Osteoblast (primary cell): Measurements from ENCODE around the gene FAM50A. TPM values are rescaled to one million over a fixed set of nuclear protein-coding genes. Genes with fewer than 3 reads are reported as not detected.

Source experiments
- DNase-seq: peaks from one replicate; pipeline ENCODE4 v3.0.0; 2011; ENCODE audit warnings: low spot score, mixed read lengths; ENCODE audit not compliant: insufficient read length; ENCODE audit errors: missing footprints
- H2AFZ ChIP-seq: 2 replicates; pipeline ENCODE4 v1.6.0; 2011; ENCODE audit warnings: mild to moderate bottlenecking, low read length
- H3K27ac ChIP-seq: 2 replicates; pipeline ENCODE4 v1.5.1; 2011; ENCODE audit warnings: mild to moderate bottlenecking, low read depth, low read length, moderate library complexity
- H3K27me3 ChIP-seq: 2 replicates; pipeline ENCODE4 v1.6.0; 2012; ENCODE audit warnings: mild to moderate bottlenecking, control low read depth, inconsistent platforms, low read length, moderate library complexity; ENCODE audit not compliant: insufficient read depth
- H3K36me3 ChIP-seq: 2 replicates; pipeline ENCODE4 v1.5.1; 2011; ENCODE audit warnings: mild to moderate bottlenecking, low read length, control low read depth, moderate library complexity; ENCODE audit not compliant: insufficient read depth
- H3K4me1 ChIP-seq: 2 replicates; pipeline ENCODE4 v1.5.1; 2011; ENCODE audit warnings: mild to moderate bottlenecking, low read length, control low read depth, moderate library complexity; ENCODE audit not compliant: insufficient read depth
- H3K4me2 ChIP-seq: 2 replicates; pipeline ENCODE4 v1.6.0; 2011; ENCODE audit warnings: mild to moderate bottlenecking, low read length; ENCODE audit not compliant: insufficient read depth
- H3K4me3 ChIP-seq: fragments of 200-600 bp; sonication (generic); 3 replicates; pipeline ENCODE4 v1.5.1; 2012; ENCODE audit warnings: mild to moderate bottlenecking, low read length, inconsistent platforms; ENCODE audit not compliant: insufficient read depth
- H3K79me2 ChIP-seq: 2 replicates; pipeline ENCODE4 v1.6.0; 2012; ENCODE audit warnings: mild to moderate bottlenecking, low read length, control low read depth, inconsistent platforms; ENCODE audit not compliant: insufficient read depth
- H3K9me3 ChIP-seq: 2 replicates; pipeline ENCODE4 v1.5.1; 2011; ENCODE audit warnings: low read depth, low read length, control low read depth
- H4K20me1 ChIP-seq: 2 replicates; pipeline ENCODE4 v1.6.0; 2012; ENCODE audit warnings: mild to moderate bottlenecking, low read length, control low read depth; ENCODE audit not compliant: insufficient read depth
- CTCF ChIP-seq: IDR thresholded peaks from 2 replicates; pipeline ENCODE4 v1.5.1; 2011; ENCODE audit warnings: mild to moderate bottlenecking, low read depth, low read length, moderate library complexity; ENCODE audit errors: extremely low read depth
- total RNA-seq: library from RNA; depleted of rRNA; stranded (reverse); fragments of >200 nt; gene quantifications from 2 replicates; pipeline ENCODE4 v1.2.3, GENCODE V29; 2012

The FAM50A gene
- total RNA-seq, 1 donor = 48.1 TPM

- no peak for TF ChIP-seq CTCF
- no peak overlapping the region for H3K4me2 ChIP-seq
- no peak overlapping the region for H3K27ac ChIP-seq
- DNase-seq = no peak
- no peak overlapping the region for H3K4me3 ChIP-seq
- no peak overlapping the region for H2AFZ ChIP-seq
- H3K4me1 ChIP-seq = peaks cover 7% of the 10 kb centered on the region
- H3K9me3 ChIP-seq = no peaks in the 10 kb centered on the region
- H3K36me3 ChIP-seq = peaks cover 14% of the 10 kb centered on the region
- H3K79me2 ChIP-seq = peaks cover 29% of the 10 kb centered on the region
- H4K20me1 ChIP-seq = peaks cover 10% of the 10 kb centered on the region
- no peaks in the 10 kb centered on the region for H3K27me3 ChIP-seq
Measured at GRCh38 chrX:154431341-154431740, 12.6 kb upstream of the FAM50A start.

- Histone ChIP-seq H3K4me2 (no peak overlapping the region), H3K27me3 (no peaks in the 10 kb centered on the region), H3K36me3 (peaks cover 14% of the 10 kb centered on the region), H3K4me3 (no peak overlapping the region), H4K20me1 (peaks cover 10% of the 10 kb centered on the region), H2AFZ (no peak overlapping the region), H3K4me1 (peaks cover 7% of the 10 kb centered on the region), H3K27ac (no peak overlapping the region), H3K79me2 (peaks cover 31% of the 10 kb centered on the region), H3K9me3 (no peaks in the 10 kb centered on the region)
- no peak for DNase-seq
- no peak for TF ChIP-seq CTCF
Measured at GRCh38 chrX:154432210-154432609, 11.7 kb upstream of the FAM50A start.

GRCh38 chrX:154433605-154434004, 10.3 kb upstream of the FAM50A start:
- peaks cover 43% of the 10 kb centered on the region for H3K79me2 ChIP-seq
- peaks cover 14% of the 10 kb centered on the region for H3K36me3 ChIP-seq
- DNase-seq = peak; percentile 80
- H3K9me3 ChIP-seq = no peaks in the 10 kb centered on the region
- H3K27ac ChIP-seq = no peak overlapping the region
- peaks cover 12% of the 10 kb centered on the region for H3K4me1 ChIP-seq
- no peak overlapping the region for H3K4me2 ChIP-seq
- H2AFZ ChIP-seq = no peak overlapping the region
- H3K27me3 ChIP-seq = no peaks in the 10 kb centered on the region
- H4K20me1 ChIP-seq = peaks cover 20% of the 10 kb centered on the region
- no peak for TF ChIP-seq CTCF
- no peak overlapping the region for H3K4me3 ChIP-seq

- Histone ChIP-seq H3K36me3 (peaks cover 14% of the 10 kb centered on the region), H3K9me3 (no peaks in the 10 kb centered on the region), H3K4me2 (no peak overlapping the region), H4K20me1 (peaks cover 28% of the 10 kb centered on the region), H3K79me2 (peaks cover 42% of the 10 kb centered on the region), H3K27ac (no peak overlapping the region), H3K4me1 (peaks cover 11% of the 10 kb centered on the region), H3K4me3 (no peak overlapping the region), H3K27me3 (no peaks in the 10 kb centered on the region), H2AFZ (no peak overlapping the region)
- peak; percentile 87 for DNase-seq
- no peak for TF ChIP-seq CTCF
Measured at GRCh38 chrX:154434394-154435168, 9.4 kb upstream of the FAM50A start.
